GM12878 (cell line): ENCODE measurements around the gene JMJD6. TPM values are rescaled to one million over a fixed set of nuclear protein-coding genes. Genes with fewer than 3 reads are reported as not detected.

Source experiments
- ATAC-seq: fragments of 200-7000 bp; cut with Tn5 transposase; 3 replicates; pipeline ENCODE4 v1.9.1; 2020; ENCODE audit warnings: mild to moderate bottlenecking, moderate library complexity
- BruUV-seq: library from RNA; stranded (reverse); fragments of 400-500 nt; replicated peaks from 2 replicates; lab custom pipeline; 2021; lab: Mats Ljungman, UMichigan
- CTCF ChIA-PET: fragments of 300-600 bp; sonication (Branson Sonifier 250); formaldehyde crosslinking; extraction: SDS; loops from one replicate; lab custom pipeline; 2021; ENCODE audit warnings: inconsistent platforms; lab: Yijun Ruan, JAX
- POLR2A ChIA-PET: fragments of 350-600 bp; formaldehyde crosslinking; extraction: SDS; loops from one replicate; lab custom pipeline; 2021; ENCODE audit warnings: inconsistent platforms; lab: Charles Lee
- RAD21 ChIA-PET: fragments of 300-600 bp; sonication (Branson Sonifier 250); formaldehyde crosslinking; loops from one replicate; lab custom pipeline; 2023; ENCODE audit warnings: antibody characterized with exemption; ENCODE audit not compliant: unreplicated experiment; lab: Charles Lee
- SMC1A ChIA-PET: fragments of 300-600 bp; sonication (Branson Sonifier 250); formaldehyde crosslinking; loops from one replicate; lab custom pipeline; 2023; ENCODE audit not compliant: unreplicated experiment, uncharacterized antibody; lab: Charles Lee
- DNase-seq: peaks from one replicate; pipeline ENCODE4 v3.0.0-alpha.2; 2011; ENCODE audit warnings: low read depth, low spot score
- FAIRE-seq: peaks from 3 replicates; lab custom pipeline; 2011; peaks lifted over from hg19 to GRCh38; lab: Jason Lieb, UNC
- H2AFZ ChIP-seq: 2 replicates; pipeline ENCODE4 v1.6.0; 2011; ENCODE audit warnings: low read depth, low read length, control low read depth; ENCODE audit not compliant: control insufficient read depth
- H3K27ac ChIP-seq: 2 replicates; pipeline ENCODE4 v1.5.1; 2011; ENCODE audit warnings: control low read depth; ENCODE audit not compliant: control insufficient read depth, insufficient read depth
- H3K27me3 ChIP-seq, 2 experiments: replicated peaks in 1 of 2; 2 replicates each; pipeline versions ENCODE4 v1.6.0 to v1.6.1; 2011; ENCODE audit warnings: low read length in 1 of 2; ENCODE audit not compliant: control insufficient read depth in 2 of 2, insufficient read depth in 2 of 2
- H3K36me3 ChIP-seq, 2 experiments: 2 replicates each; pipeline ENCODE4 v1.5.1; 2011; ENCODE audit warnings: low read length in 1 of 2; ENCODE audit not compliant: control insufficient read depth in 2 of 2, insufficient read depth in 2 of 2
- H3K4me1 ChIP-seq: 2 replicates; pipeline ENCODE4 v1.6.1; 2011; ENCODE audit warnings: mild to moderate bottlenecking, low read length, moderate library complexity, mixed read lengths; ENCODE audit not compliant: control insufficient read depth, insufficient read depth
- H3K4me2 ChIP-seq: 2 replicates; pipeline ENCODE4 v1.6.0; 2011; ENCODE audit warnings: control low read depth; ENCODE audit not compliant: control insufficient read depth, insufficient read depth
- H3K4me3 ChIP-seq: fragments of 200-600 bp; sonication (generic); 2 replicates; pipeline ENCODE4 v1.5.1; 2016
- H3K79me2 ChIP-seq: 2 replicates; pipeline ENCODE4 v1.6.0; 2011; ENCODE audit warnings: low read length; ENCODE audit not compliant: control insufficient read depth, insufficient read depth
- H3K9ac ChIP-seq: 2 replicates; pipeline ENCODE4 v1.8.0; 2011; ENCODE audit warnings: low read length, control low read depth, mixed read lengths; ENCODE audit not compliant: control insufficient read depth, insufficient read depth
- H3K9me3 ChIP-seq: replicated peaks from 3 replicates; pipeline ENCODE4 v1.5.1; 2011; ENCODE audit warnings: mild to moderate bottlenecking, low read length; ENCODE audit not compliant: control insufficient read depth, insufficient read depth
- H4K20me1 ChIP-seq: 2 replicates; pipeline ENCODE4 v1.6.0; 2011; ENCODE audit not compliant: control insufficient read depth, insufficient read depth
- ASH2L ChIP-seq: fragments of 300-600, 200-600 bp; sonication (generic); IDR thresholded peaks from 2 replicates; pipeline ENCODE4 v1.6.1; 2017; ENCODE audit warnings: low read depth, mild to moderate bottlenecking, borderline replicate concordance
- CBFB ChIP-seq: IDR thresholded peaks from 2 replicates; pipeline ENCODE4 v1.6.1; 2016; ENCODE audit warnings: antibody characterized with exemption, low read depth
- CBX5 ChIP-seq: sonication (generic); IDR thresholded peaks from 2 replicates; pipeline ENCODE4 v1.6.1; 2016; ENCODE audit warnings: low read depth, moderate library complexity, mild to moderate bottlenecking, inconsistent platforms
- CREB1 ChIP-seq: IDR thresholded peaks from 2 replicates; pipeline ENCODE4 v1.6.1; 2012; ENCODE audit warnings: low read depth, mild to moderate bottlenecking, inconsistent platforms
- KDM1A ChIP-seq: fragments of 200-600 bp; sonication (generic); IDR thresholded peaks from 2 replicates; pipeline ENCODE4 v1.6.1; 2016; ENCODE audit warnings: borderline replicate concordance
- NFXL1 ChIP-seq: fragments of 450-650 bp; IDR thresholded peaks from 2 replicates; pipeline ENCODE4 v1.6.1; 2017; ENCODE audit warnings: antibody characterized with exemption, mild to moderate bottlenecking, borderline replicate concordance
- NR2F1 ChIP-seq: fragments of 450-650 bp; conservative IDR thresholded peaks from 2 replicates; pipeline ENCODE4 v1.6.1; 2017; ENCODE audit warnings: mild to moderate bottlenecking
- POLR2A ChIP-seq: IDR thresholded peaks from 2 replicates; pipeline ENCODE4 v1.6.1; 2011; ENCODE audit warnings: low read depth, mild to moderate bottlenecking, low read length
- POLR2AphosphoS5 ChIP-seq: IDR thresholded peaks from 2 replicates; pipeline ENCODE4 v1.6.1; 2011; ENCODE audit warnings: mild to moderate bottlenecking, low read length, inconsistent platforms
- POU2F2 ChIP-seq: IDR thresholded peaks from 3 replicates; pipeline ENCODE4 v1.6.1; 2011; ENCODE audit warnings: low read depth, mild to moderate bottlenecking, low read length, borderline replicate concordance
- SIX5 ChIP-seq: IDR thresholded peaks from 2 replicates; pipeline ENCODE4 v1.6.1; 2011; ENCODE audit warnings: mild to moderate bottlenecking, low read depth, low read length, moderate library complexity; ENCODE audit not compliant: severe bottlenecking
- SMAD1 ChIP-seq: fragments of 450-650 bp; IDR thresholded peaks from 2 replicates; pipeline ENCODE4 v1.6.1; 2018; ENCODE audit warnings: mild to moderate bottlenecking, low read depth; ENCODE audit not compliant: partially characterized antibody
- SUZ12 ChIP-seq: fragments of 200-600 bp; sonication (generic); IDR thresholded peaks from one replicate; pipeline ENCODE4 v1.6.1; 2018; ENCODE audit warnings: antibody characterized with exemption, mild to moderate bottlenecking; ENCODE audit not compliant: unreplicated experiment
- ZBED1 ChIP-seq: IDR thresholded peaks from 2 replicates; pipeline ENCODE4 v1.6.1; 2016; ENCODE audit warnings: borderline replicate concordance
- WGBS: methylation state at CpG from one replicate; pipeline ENCODE4 v1.1.6; 2016; ENCODE audit warnings: low lambda C conversion rate; ENCODE audit not compliant: insufficient replicate concordance, insufficient coverage; ENCODE audit errors: missing lambda C conversion rate; 5-methylcytosine and 5-hydroxymethylcytosine counted together
- in situ Hi-C: fragments of 300-500 bp; cut with MboI; formaldehyde crosslinking; loops from 9 replicates; pipeline ENCODE4 v1.14.3; 2018; ENCODE audit warnings: mixed read lengths
- intact Hi-C: fragments of 100-400 bp; cut with micrococcal nuclease; formaldehyde crosslinking; loops from one replicate; pipeline ENCODE4 v1.14.2; 2022; ENCODE audit not compliant: unreplicated experiment
- polyA plus RNA-seq, 11 experiments: library from polyadenylated mRNA; depleted of rRNA in 4 of 11; unstranded in 6 of 11; stranded (reverse) in 5 of 11; fragments of >200 nt; fragmentation: Nextera tagmentation in 4 of 11; fragmentation: Illumina TruSeq in 1 of 11; extraction: Ambion mirVana in 4 of 11; extraction: Trizol in 1 of 11; gene quantifications; 1 replicate in 1 of 11; 2 replicates in 10 of 11; pipeline versions ENCODE4 v1.2.1 to v1.2.3, GENCODE V29; 2011 to 2016; ENCODE audit warnings: inconsistent platforms in 2 of 11, missing spikeins in 2 of 11, low read depth in 1 of 11
- total RNA-seq, 4 experiments: library from RNA; depleted of rRNA in 3 of 4; stranded (reverse); fragments of >200 nt in 3 of 4; fragmentation: Illumina TruSeq in 1 of 4; extraction: Trizol in 1 of 4; gene quantifications; 2 replicates each; pipeline versions ENCODE4 v1.2.1 to v1.2.3, GENCODE V29; 2013 to 2021
- TF ChIP-seq, protein P1 (sequence below): fragments of 450-650 bp; IDR thresholded peaks from 2 replicates; pipeline ENCODE4 v1.6.1; 2016; ENCODE audit warnings: mild to moderate bottlenecking

The JMJD6 gene
- total and polyA plus RNA-seq, 10 of the 15 experiments (the other 5 are each of a cell fraction or from before 2014, with no cell fraction given), result 1.2 to 36.0 (median 22.2) TPM

DNA sequence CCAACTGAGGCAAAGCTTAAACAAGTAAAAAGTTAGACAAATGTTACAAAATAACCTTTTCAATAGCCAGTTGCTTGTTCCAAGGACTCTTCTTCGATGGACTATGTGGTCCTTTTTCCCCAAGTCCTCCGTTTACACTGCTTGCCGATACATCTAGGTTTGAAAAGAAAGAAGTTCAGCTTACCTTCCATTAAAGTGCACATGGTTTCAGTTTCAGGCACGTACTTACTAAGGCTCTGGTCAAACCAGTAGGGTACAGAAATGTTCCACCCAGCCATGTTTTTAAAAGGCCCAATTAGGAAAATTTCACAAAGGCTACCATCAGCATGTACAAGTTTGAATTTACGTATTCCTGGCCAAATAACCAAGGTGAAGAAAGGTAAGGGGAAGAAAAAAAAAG is 8.6 kb upstream of the JMJD6 start (continued):
- TF ChIP-seq, protein P1, sequence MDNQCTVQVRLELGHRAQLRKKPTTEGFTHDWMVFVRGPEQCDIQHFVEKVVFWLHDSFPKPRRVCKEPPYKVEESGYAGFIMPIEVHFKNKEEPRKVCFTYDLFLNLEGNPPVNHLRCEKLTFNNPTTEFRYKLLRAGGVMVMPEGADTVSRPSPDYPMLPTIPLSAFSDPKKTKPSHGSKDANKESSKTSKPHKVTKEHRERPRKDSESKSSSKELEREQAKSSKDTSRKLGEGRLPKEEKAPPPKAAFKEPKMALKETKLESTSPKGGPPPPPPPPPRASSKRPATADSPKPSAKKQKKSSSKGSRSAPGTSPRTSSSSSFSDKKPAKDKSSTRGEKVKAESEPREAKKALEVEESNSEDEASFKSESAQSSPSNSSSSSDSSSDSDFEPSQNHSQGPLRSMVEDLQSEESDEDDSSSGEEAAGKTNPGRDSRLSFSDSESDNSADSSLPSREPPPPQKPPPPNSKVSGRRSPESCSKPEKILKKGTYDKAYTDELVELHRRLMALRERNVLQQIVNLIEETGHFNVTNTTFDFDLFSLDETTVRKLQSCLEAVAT, result peak; percentile 71; the same call in 1 of the 2 replicates
- TF ChIP-seq NFXL1, result no peak
- TF ChIP-seq KDM1A, result no peak
- TF ChIP-seq CBFB, result no peak
- no peak for TF ChIP-seq SIX5
- no peak; the same call in 1 of the 2 replicates for TF ChIP-seq CREB1
- TF ChIP-seq CBX5, result no peak
- 0 out of 2 replicates have a peak, but pooled peaks have one; percentile 5 for TF ChIP-seq POLR2AphosphoS5
- no peak for TF ChIP-seq ASH2L
- TF ChIP-seq SUZ12, result no peak

DNA sequence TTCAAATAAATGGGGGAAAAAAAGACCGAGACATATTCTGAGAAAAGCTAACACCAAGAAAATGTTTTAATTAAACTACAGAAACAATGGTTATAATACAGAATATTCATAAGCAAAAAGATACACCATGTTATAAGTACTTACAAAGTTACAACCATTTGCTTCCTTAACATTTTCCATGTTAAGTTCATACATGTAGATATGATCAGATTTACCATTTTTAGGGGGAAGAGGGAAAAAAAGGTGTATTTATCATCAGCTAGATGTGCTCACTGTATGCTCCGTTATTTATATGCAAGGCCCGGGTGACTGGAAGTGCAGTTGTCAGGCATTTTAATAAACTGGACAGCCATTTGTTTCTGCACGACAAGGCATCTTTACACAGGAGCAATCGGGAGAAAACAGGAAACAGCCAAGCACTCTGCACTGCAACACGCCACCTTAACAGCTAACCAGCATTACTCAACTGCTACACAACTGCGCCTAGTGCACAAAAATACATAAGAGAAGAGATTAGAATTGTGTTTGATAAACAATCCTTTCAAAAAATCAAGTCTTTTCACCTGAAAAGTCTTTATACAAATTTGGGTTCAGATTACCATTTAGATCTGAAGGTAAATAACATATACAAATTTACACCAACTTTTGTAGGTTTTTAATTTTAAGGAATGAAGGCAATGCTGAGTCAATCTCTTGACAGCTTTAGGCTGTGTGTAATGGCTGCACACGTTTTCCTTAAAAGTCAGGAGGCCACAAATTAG is 7.9 kb upstream of the JMJD6 start:
- no peaks in the 10 kb centered on the region; the same call in none of the 2 replicates for H3K4me1 ChIP-seq
- no peak for FAIRE-seq
- no TSS peak for BruUV-seq
- H2AFZ ChIP-seq, result no peak overlapping the region
- TF ChIP-seq ZBED1 (peak; percentile 24; the same call in 1 of the 2 replicates), POU2F2 (0 out of 3 replicates have a peak, but pooled peaks have one; percentile 19), POLR2A (peak; percentile 48; the same call in 1 of the 2 replicates), SMAD1 (no peak), NR2F1 (no peak), POLR2AphosphoS5 (peak; percentile 42)
- POLR2A ChIA-PET, result interaction anchor here (0.6 to 6.4 kb wide), 3 partner anchors 8 to 284 kb away, joined by 3 to 60 read pairs (median 6); partner anchors contain the start of genes JMJD6 and METTL23
- RAD21 ChIA-PET, result interaction anchor here (1.6 kb wide), 1 partner anchor 174 kb away, joined by 4 read pairs; no protein-coding TSS in a partner anchor
- H3K36me3 ChIP-seq, result peaks cover 8 to 36% of the 10 kb centered on the region in 2 experiments
- peak overlapping the region; percentile 97 for H3K9ac ChIP-seq
- peaks cover 87% of the 10 kb centered on the region for H3K79me2 ChIP-seq
- peak overlapping the region; percentile 75 for H3K4me2 ChIP-seq
- H3K9me3 ChIP-seq, result no peaks in the 10 kb centered on the region; the same call in 2 of the 3 replicates
- SMC1A ChIA-PET, result interaction anchor here (0.6 to 1.2 kb wide), 2 partner anchors 86 to 1412 kb away, joined by 3 read pairs; partner anchors contain the start of gene C17orf99
- no peak for DNase-seq
- in situ Hi-C loops (no loop called here), intact Hi-C loops (loop anchor here (10.0 kb wide), 1 partner anchor 351 kb away; no protein-coding TSS in a partner anchor)
- H3K27ac ChIP-seq, result peak overlapping the region; percentile 45
- WGBS, result 2% methylated on average over 8 of the region's 8 CpGs
- no peak for ATAC-seq
- CTCF ChIA-PET, result interaction anchor here (1.2 to 1.4 kb wide), 2 partner anchors 19 to 176 kb away, joined by 3 to 4 read pairs; no protein-coding TSS in a partner anchor
- H3K4me3 ChIP-seq, result peak overlapping the region; percentile 87
- no peaks in the 10 kb centered on the region for H3K27me3 ChIP-seq
- H4K20me1 ChIP-seq, result no peaks in the 10 kb centered on the region; the same call in 1 of the 2 replicates
